ENCODE measurements around the gene NETO2.
"Not testable (repeated sequence)": the region's sequence is repeated elsewhere in the genome, so short reads cannot be mapped to it uniquely, and the experiment has no call there.

NETO2 gene

DNA sequence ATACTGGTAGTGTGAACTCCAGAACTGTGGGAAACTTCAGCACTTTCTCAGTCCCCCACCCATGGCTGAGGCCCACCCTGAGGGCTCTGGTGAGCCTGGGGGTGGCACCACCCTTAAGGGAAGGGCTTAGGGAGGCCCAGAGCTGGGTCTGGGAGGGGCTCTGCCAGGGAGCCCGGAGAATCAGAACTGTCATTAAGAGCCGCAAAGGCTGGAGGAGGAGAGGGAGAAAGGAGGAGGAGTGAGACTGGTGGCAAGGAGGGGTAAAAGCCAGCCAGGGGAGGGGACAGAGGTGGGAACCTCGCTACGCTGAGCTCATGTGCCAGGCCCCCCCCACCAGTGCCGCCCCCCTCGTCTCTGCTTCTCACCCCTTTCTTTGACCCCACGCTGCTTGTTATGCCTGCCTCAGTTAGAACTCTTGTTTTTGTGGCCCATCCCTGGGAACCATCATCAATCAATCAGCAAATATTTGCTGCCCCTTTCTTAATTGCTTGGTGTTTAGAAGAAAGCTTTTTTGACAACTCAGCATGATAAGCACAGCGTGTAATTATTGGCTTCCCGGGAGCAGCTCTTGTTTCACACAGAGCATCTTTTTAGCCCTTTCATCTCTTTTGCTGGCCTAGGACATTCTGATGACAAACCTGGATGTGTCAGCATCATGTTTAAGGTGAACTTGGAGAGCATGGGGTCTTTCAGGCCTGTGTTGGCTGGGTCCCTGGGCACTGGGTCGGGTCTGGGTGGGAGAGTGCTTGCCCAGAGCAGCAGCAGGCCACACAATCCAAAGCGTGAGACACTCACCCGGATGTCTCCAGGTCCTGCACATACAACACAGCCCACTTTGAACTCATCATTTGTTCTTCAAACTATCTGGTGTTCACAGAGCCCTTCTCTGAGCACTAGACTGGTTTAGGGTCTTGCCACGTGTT is 77.7 kb downstream of the NETO2 start:
- no peak for DNase-seq (ENCODE audit: low read depth in 2 of 2)

DNA sequence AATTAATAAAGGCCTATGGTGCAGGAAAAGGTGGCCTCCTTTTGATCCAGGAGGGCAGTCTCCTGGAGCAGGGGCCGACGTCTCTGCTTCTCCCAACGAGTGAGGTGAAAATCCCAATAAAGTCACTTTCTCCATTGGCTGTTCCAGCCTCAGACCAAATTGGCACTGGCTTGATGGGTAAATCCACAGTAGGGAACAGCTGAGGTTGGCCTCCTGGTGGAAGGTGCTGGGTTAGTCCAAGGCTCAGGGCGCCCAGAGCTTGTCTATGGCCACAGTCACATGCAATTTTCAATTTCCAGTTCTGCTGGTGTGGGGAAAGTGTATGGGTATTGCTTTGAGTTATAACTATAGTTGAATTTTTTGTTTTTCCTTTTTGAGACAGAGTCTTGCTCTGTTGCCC is 79.0 kb downstream of the NETO2 start:
- DNase-seq (ENCODE audit: low read depth in 2 of 2): no peak

DNA sequence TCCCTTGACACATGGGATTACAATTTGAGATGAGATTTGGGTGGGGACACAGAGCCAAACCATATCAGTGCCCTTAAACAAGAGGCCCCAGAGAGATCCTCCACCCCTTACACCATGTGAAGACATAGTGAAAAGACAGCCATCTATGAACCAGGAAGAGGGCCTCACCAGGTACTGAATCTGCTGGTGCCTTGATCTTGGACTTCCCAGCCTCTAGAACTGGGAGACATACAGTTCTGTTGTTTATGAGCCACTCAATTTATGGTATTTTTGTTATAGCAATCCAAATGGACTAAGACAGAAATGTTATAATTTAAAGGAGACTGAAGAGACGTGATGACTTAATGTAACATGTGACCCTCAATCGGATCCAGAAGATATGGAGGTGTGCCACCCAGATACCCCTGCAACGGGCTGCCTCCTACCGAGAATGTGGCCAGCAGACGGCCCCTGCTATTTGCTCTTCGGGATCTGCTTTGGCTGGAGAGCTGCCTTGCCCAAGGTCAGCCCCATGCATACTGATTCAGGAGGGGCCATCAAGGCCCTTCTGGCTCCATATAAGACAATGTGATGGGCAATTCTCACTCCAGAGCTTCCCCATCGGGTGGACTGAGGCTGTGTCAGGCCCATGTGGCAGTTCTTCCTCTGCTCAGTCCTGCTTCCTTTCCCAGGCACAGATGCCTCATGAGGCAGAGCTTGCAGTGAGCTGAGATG is 80.6 kb downstream of the NETO2 start:
- no peak for DNase-seq (ENCODE audit: low read depth in 2 of 2)

DNA sequence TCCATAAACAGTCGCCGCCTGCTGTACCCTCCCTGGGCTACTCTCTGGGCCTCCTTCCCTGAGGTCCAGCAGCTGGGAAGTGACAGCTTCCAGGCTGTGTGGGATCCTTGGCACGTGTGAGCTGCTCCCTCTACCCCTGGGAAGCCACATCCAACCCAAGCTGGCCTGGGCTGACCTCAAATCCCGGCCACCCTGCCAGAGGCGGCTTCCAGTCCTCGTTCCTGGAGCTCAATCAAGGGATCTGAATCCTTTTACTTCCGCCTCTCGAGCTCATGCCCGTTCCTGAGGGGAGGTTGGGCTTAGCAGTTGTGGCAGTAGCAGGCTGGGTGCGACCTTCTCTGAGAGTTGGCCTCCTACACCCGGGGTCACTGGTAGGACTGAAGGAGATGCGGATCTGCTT is 82.5 kb downstream of the NETO2 start:
- no peak for DNase-seq (ENCODE audit: low read depth in 2 of 2)

DNA sequence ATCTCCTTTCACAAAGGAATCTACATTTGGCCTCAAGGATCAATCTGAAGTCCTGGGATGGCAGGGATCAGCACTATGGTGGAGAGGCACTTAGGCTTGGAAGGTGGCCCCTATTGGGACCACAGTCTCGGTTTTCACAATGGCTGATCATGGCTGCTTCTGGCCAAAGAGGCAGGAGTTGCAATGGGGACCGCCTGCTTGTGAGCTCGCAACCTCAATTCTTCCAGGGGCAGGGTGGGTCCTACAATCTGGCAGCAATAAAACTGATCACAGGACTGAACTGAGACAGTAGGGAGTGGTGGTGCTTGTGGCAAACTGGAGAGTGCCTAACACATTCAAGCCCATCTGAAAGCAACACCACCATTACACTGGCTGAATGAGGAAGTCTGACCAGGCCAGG is 83.1 kb downstream of the NETO2 start:
- no peak for DNase-seq (ENCODE audit: low read depth in 2 of 2)

DNA sequence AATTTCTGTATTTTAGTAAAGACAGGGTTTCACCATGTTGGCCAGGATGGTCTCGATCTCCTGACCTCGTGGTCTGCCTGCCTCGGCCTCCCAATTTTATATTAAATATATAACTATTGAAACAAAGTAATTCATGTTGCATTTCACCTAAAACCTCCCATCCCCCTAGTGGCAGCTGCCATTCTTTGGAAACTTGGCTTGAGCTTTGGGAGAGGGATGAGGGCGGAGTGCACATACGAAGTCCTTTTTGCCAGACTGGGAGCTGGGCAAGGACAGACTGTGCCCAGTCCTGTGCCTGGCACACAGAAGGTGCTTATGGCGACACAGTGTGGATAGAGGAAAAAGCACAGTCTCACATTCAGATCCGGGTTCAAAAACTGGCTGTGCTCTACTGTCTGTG is 83.8 kb downstream of the NETO2 start:
- DNase-seq (ENCODE audit: low read depth in 2 of 2): no peak

DNA sequence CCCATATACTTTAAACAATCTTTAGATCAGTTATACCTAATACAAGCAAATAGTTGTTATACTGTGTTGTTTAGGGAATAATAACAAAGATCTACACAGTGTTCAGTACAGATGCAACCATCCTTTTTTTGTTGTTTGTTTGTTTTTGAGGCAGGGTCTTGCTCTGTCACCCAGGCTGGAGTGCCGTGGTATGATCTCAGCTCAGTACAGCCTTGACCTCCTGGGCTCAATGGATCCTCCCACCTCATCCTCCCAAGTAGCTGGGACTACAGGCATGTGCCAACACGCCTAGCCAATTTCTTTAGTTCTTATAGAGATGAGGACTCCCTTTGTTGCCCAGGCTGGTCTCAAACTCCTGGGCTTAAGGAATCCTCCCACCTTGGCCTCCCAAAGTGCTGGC is 84.6 kb downstream of the NETO2 start:
- DNase-seq (ENCODE audit: low read depth in 2 of 2): not testable (repeated sequence)

DNA sequence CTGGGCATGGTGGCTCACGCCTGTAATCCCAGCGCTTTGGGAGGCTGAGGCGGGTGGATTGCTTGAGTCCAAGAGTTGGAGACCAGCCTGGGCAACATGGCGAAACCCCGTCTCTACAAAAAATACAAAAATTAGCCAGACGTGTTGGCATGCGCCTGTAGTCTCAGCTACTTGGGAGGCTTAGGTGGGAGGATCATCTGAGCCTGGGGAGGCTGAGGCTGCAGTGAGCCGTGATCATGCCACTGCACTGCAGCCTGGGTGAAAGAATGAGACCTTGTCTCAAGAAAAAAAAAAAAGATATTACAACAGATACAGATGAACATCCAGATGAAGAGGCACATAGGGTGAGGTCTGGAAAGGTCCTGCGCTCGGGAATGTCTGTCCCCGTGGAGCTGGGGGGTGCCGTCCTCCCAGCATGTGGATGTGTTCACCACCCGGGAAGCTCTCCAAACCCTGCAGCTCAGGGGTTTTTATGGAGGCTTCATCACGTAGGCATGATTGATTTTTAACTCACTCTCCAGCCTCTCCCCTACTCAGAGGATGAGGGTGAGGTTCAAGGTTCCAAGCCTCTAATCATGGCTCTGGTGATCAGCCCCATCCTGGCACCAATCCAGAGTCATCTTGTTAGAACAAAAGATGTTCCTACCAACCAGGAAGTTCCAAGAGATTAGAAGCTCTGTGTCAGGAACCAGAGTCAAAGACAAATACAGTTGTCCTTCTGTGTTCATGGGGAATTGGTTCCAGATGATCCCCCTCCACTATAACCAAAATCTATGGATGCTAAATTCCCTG is 85.3 kb downstream of the NETO2 start:
- DNase-seq (ENCODE audit: low read depth in 2 of 2): no peak

DNA sequence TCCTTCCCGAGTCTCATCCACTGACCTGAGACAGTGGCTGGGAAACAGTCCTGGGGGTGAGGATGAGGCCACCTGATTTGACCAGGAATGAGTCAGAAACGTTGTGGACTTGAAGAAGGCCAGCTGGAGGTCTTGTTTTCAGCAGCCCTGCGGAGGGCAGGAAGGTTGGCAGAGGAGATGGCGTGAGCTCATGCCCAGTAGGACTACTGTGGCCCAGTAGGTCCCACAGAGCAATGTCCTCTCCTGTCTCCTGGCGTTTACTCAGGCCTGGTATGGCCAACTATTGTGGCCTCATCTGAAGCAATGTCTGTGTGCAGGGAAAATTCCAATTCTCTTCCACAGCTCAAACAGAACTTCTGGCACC is 86.1 kb downstream of the NETO2 start:
- no peak for DNase-seq (ENCODE audit: low read depth in 2 of 2)

DNA sequence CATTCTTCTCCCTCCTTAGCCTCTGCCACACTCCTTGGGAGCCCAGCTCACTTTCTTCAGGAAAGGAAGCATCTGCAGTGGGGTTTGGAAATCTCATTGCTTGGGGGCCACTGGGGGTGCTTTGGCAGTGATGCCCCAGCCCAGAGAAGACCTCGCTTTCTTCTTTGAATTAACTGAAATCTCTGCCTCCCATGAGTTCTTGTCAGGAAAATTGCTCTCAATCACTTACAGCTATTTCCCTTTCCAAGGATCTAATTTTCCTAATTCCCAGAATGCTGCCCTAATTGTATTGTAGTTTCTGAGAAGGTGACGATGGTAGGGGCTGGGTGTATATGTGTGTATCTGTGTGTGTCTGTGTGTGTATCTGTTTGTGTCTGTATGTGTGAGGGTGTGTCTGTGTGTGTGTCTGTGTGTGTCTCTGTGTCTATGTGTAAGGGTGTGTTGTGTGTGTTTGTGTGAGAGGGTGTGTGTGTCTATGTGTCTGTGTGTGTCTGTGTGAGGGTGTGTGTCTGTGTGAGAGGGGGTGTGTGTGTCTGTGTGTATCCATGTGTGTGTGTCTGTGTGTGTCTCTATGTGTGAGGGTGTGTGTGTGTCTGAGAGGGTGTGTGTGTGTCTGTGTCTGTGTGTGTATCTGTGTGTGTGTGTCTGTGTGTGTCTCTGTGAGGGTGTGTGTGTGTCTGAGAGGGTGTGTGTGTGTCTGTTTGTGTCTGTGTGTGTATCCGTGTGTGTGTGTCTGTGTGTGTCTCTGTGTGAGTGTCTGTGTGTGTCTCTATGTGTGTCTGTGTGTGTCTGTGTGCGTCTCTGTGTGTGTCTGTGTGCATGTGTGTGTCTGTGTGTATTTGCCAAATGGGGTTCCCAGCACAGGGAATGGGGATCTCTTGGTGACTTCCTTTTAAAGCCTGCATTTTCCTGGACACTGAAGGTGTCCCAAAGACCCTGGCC is 86.8 kb downstream of the NETO2 start:
- no peak for DNase-seq (ENCODE audit: low read depth in 2 of 2)

DNA sequence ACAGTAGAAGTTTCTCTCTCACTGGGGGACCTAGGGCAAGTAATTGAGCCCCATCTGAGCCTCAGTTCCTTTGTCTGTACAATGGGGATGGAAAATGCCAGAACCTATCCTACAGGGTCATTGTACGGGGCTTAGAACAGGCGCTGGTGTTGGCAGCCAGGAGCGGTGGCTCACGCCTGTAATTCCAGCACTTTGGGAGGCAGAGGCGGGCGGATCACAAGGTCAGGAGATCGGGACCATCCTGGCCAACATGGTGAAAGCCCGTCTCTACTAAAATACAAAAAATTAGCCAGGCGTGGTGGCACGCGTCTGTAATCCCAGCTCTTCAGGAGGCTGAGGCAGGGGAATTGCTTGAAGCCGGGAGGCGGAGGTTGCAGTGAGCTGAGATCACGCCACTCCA is 87.7 kb downstream of the NETO2 start:
- not testable (repeated sequence) for DNase-seq (ENCODE audit: low read depth in 2 of 2)

DNA sequence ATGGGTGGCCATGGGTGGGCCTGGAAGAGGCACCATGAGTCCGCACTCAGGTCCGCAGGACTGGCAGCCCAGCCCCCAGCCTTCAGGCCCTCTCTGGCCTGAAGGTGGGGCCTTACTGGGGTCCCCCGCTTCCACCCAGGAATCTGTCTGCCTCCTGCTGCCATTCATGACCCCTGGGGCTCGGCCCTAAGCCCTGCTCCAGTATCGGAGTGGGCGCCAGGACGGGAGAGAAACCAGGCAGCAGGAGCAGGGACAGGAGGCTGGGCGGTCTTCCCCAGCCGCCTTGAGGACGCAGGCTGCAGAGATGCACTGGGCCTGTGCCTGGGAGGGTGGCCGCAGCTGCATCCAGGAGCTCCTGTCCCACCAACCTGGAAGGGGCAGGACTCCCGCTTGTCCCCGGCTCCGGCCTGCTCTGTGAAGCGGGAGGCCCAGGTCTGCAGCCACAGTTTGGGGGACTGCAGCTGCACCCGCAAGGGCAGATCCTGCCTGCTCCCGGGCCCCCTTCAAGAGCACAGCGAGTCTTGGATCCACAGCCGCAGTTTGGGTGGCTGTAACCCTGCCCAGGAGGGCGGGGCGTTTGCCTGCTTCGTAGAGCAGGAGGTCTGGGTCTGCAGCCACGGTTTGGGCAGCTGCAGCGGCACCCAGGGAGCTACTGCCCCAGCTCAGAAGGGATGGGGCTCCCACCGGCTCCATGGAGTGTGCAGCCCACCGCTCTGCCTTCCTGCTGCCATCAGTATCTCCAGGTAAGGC is 88.4 kb downstream of the NETO2 start:
- no peak for DNase-seq (ENCODE audit: low read depth in 2 of 2)

DNA sequence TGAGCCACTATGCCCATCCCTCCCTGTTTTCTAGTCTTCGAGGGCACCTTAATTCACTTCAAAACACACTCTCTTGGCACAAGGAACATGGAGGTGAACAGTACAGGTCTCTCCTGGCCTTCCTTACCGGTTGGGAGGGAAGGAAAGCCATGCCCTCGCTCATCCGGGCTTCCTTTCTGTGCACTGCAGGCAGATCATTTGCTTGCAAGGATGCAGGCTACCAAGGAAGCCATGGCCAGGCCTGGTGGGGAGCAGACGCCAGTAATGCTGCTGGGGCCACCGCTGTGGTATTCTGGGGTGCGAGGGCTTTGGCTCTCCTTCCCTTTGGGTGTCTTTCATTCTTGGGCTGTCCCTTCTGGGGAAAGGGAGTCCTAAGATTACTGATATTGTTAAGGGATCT is 89.4 kb downstream of the NETO2 start:
- DNase-seq (ENCODE audit: low read depth in 2 of 2): no peak

DNA sequence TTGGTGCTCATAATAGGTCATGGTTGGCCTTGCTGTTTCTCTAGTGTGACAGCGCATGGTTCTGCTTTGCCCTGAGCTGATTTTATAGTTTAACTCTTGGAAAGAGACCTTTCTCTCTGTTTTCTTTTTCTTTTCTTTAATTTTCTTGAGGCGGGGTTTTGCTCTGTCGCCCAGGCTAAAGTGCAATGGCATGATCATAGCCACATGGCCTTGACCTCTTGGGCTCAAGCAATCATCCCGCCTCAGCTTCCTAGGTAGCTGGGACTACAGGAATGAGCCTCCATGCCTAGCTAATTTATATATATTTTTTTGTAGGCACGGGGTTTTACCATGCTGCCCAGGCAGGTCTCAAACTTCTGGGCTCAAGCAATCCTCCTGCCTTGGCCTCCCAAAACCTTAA is 89.8 kb downstream of the NETO2 start:
- DNase-seq (ENCODE audit: low read depth in 2 of 2): no peak

DNA sequence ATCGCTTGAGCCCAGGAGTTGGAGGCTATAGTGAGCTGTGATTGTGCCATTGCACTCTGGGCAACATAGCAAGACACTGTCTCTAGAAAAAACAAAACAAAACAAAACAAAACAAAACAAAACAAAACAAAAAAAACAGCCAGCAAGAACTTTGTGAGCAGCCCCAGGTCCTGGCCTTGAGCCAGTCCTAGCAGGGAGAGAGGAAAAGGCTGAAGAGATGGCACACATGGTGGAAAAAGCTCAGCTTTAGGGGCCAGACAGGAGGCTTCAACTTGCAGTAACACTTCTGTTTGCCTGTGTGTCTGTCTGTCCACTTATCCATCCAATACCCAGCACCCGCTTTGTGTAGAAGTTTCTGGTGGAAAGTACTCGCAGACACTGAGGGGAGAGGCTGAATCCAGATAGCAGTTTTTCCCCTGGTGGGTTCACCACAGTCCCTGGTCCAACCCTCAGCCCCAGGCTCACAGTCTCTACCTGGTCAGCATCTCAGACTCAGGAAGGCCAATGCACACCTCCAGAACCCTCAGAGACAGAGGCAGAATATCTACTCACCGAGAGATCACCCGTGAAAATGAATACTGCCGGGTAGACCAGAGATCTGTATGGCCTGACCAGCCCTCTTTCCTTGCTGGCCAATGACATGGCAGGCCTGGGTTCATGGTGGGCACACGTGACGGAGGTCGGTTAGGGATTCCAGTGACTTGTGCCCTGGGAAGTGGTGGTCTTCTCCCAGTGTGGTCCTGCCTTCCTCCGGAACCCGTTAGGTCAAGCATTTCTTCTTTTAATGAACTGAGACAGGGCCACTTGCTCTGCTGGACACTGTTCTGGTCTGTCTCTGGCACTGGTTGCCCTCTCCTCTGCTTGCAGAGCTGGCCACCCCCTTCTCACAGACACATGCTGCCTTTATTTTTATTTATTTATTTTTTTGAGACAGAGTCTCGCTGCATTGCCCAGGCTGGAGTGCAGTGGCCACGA is 90.8 kb downstream of the NETO2 start:
- DNase-seq (ENCODE audit: low read depth in 2 of 2): no peak

DNA sequence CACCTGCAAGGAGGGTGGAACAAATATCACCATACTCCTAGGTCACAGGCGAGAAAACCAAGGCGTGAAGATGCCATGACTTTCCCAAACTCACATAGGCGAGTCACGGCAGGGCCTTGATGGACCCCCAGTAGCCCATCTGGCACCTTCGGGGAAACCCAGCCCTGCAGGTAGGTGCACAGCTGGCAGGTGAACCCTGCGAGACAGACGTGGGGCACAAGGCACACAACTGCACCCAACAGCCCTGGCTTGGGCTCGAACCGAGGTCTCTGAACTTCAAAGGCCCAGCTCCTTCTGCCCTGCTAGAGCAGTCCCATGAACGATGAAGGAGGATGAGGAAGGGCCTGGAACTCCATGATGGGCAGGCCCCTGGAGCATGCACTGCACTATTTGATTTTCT is 92.7 kb downstream of the NETO2 start:
- DNase-seq (ENCODE audit: low read depth in 2 of 2): no peak

DNA sequence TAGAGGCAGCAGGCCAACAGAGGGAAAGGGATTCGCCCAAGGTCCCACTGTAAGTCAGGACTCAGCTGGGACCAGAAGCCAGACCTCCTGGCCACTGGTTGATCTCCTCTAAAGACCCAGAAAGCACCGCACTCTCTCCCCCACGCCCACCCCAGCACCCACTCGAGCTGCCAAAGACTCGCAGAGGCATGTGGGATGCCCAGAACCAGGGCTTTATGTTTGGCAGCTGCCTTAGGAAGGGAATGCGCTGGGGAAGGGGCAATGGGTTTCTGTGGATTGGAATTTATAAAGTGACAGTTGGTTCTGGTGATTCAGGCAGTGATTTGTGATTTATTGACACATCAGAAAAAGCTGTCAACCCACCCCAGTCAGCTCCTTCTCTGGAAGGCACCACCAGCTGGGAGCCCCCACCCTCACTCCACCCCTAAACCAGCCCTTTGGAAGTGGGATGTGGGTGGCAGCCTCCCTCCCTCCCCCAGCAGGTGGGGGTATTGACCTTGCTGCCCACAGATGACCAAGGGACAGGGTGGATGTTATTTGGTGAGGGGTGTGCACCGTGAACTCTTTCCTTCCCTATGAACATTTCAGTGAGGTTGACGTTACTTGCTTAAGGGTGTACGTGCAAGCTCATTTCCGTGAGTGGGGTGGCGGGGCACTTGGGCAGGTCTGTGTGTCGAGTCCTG is 93.7 kb downstream of the NETO2 start:
- DNase-seq (ENCODE audit: low read depth in 2 of 2): no peak

DNA sequence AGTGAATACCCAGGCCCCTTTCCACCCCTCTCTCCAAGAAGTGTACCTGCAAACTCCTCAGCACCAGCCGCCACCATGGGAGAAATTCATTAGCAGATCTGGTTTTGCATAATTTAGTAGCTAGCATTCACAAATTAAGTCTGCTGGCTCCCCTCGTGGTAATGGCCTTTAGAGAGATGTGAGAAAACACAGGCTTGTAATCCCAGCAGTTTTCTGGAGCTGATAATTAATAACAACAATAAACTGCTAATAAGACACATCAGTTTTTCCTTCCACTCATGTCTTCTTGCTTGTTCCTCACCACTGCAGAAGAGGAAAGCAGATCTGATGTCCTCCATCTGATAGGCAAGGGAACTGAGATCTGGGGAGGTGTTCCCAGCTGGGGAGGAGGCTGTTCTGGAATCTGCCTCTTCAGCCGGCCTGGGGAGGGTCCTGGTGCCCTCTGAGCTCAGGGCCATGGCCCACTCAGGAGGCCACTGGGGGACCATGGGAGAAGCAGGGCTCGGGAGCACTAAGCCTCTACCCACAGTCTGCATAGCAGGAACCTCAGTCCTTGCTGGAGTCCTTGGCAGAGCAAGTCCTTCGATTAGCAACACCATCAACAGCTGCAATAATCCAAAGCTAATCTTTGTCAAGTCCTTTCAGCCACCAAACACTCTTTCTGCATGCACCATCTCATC is 96.1 kb downstream of the NETO2 start:
- DNase-seq (ENCODE audit: low read depth in 2 of 2): no peak

Data from activated CD8-positive, alpha-beta memory T cell treated with anti-CD3 and anti-CD28 coated beads for 4 hours (primary cell).